Activated CD4-positive, alpha-beta T cell treated with anti-CD3 and anti-CD28 coated beads, Interleukin-2, amount 50 U/mL, for 4 hours (primary cell): ENCODE measurements around the gene ACTBL2.
"Not testable (repeated sequence)": the region's sequence is repeated elsewhere in the genome, so short reads cannot be mapped to it uniquely, and the experiment has no call there.

ENCODE experiments used
- DNase-seq, 2 experiments: peaks; one replicate each; pipeline ENCODE4 v3.0.0-alpha.2; 2020

The ACTBL2 gene

GRCh38 chr5:57482671-57483106 lies at the start of gene ACTBL2:
Gene ACTBL2, minus strand, starts transcription at chr5:57482811. Its CDS starts 104 bp downstream, at chr5:57482707.
- no peak for DNase-seq

DNA sequence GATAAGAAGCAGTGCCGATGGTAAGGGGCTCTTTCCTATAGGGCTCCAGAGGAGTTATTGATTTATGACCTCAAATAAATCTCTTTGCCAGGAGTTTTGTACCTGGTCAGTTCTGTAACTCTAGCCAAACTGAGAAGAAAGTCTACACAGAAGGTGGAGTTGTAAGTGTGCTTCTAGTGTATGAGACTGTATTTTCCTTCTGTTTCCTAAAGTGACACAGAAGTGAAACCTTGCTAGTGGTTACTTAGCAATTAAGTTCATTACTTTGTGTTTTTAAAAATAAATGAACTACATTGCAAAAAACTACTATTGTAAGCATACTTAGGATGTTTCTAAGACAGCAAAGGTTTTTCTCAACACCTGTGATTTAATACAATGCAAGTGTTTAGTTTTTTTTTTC lies 48.7 kb upstream of the ACTBL2 start:
- no peak for DNase-seq

- DNase-seq: no peak
Measured at GRCh38 chr5:57529864-57530263, 47.3 kb upstream of the ACTBL2 start.

- DNase-seq: no peak
Measured at GRCh38 chr5:57527870-57528269, 45.3 kb upstream of the ACTBL2 start.

DNA sequence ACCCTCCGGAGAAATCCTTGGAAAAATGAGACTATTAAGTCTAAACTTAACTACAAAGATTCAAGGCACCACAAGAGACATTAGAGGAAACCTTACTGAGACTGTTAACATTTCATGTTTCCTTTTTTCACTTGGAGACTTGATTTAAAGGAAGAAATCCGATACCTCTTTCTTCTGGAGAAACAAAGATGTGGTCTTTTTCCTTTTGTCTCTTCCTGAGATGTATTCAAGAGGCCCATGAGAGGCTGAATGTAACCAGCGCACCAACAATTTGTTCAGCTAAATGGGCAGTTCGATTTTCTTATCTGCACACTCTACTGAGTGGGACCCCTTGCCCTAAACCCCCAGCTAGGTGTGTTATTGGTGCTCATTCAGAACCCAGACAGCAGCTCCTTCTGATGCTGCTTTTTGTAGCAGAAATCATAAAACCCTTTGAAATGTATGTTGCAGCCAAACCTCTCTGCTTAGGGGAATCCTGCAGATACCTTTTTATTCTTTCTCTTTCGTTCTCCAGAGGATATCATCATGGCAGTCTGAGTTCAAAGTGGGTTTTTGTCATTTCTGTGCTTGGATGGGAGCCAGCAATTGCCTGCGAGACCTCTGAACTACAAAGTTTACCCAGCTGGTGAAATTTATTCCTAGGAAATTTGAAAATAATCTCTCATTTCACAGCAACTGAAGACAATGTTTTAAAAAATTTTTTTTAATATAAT lies 41.9 kb upstream of the ACTBL2 start:
- DNase-seq: no peak

GRCh38 chr5:57522477-57522876 lies 39.9 kb upstream of the ACTBL2 start:
- DNase-seq: not testable (repeated sequence)

- DNase-seq: not testable (repeated sequence)
Measured at GRCh38 chr5:57518415-57518814, 35.8 kb upstream of the ACTBL2 start.

DNA sequence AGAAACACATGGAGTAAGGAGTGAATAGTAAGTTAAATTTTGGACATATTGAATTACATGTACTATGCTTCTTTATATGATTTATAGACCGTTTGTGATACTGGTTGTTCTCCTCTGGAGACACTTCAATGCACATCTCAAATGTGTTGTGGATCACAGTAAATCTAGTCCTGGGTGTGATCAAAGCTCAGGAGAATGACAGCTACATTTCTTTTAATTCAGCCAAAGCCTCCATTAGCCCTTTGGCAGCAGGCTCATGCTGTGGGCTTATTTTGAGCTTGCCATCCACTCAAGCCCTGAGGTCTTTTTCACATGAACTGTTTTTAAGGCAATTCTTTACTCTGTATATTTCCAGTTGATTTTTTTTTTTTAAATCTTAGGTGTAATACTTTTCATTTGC lies 34.6 kb upstream of the ACTBL2 start:
- DNase-seq: no peak

DNA sequence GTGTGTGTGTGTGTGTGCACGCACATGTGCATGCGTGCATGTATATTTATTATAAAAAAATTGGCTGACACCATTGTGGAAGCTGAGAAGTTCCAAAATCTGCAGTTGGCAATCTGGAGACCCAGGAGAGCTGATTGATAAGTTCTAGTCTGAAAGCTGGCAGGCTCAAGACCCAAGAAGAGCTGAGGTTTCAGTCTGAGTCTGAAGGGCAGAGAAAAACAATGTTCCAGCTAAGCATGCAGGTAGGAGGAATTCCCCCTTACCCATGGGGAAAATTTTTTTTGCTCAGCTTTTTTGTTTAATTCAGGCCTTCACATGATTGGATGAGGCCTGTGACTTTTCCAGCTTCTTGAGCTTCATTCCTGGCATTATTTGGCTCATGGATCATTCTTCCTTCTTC lies 31.2 kb upstream of the ACTBL2 start:
- no peak for DNase-seq

GRCh38 chr5:57511321-57511720 lies 28.7 kb upstream of the ACTBL2 start:
- no peak for DNase-seq

DNA sequence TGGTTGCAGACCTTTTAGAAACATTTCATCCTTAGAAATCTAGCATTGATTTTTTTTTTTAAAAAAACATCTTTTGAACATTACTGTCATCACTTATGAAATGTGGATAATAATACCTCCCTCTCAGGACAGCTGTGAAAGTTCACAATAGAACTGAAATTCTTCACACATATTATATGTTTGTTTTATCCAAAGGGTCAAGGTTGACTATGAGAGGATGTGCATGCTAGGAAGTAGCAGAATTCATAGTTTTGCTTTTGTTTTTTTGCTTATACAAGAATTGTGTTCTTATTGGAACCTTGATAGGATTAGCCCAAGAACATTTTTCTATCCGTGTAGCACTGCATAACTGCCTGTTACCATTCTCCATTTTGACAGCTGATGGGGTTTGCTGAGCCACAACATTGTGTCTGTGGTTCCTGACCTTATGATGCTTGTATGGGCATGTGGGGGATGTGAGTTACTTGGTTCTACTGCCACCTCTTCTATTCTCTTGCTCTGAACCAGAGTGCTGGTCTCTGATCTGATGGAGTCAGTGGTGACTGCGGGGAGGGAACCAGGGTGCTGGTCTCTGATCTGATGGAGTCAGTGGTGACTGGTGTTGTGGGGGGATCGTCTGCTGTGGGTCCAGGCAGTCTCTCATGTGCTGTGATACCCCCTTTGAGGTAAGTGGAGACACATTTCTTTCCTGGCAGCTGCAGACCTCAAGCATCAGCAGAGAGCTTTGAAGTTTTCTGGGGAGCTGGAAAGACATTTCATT lies 27.1 kb upstream of the ACTBL2 start:
- no peak for DNase-seq

- no peak for DNase-seq
Measured at GRCh38 chr5:57508211-57508610, 25.6 kb upstream of the ACTBL2 start.

- no peak for DNase-seq
Measured at GRCh38 chr5:57505272-57506200, 22.9 kb upstream of the ACTBL2 start.

- DNase-seq: no peak
Measured at GRCh38 chr5:57504357-57504756, 21.7 kb upstream of the ACTBL2 start.

DNA sequence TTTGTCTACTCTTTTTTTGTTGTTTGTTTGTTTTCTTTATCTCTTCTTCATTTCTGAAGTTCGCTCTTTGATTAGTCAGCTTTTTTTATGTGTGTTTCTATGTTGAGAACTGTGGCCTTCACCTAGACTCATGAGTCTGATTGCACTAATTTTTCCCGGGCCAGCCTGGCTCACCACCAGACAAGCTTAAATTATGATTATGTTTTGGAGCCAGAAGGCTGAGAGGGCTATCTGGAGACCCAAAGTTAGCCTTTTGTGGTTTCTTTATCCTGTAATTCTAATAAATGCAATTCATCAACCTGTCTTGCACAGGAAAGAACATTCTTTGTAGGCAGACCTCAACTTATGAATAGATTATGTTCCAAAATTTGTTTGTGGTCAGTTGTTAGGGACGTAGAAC lies 20.8 kb upstream of the ACTBL2 start:
- DNase-seq: no peak

DNA sequence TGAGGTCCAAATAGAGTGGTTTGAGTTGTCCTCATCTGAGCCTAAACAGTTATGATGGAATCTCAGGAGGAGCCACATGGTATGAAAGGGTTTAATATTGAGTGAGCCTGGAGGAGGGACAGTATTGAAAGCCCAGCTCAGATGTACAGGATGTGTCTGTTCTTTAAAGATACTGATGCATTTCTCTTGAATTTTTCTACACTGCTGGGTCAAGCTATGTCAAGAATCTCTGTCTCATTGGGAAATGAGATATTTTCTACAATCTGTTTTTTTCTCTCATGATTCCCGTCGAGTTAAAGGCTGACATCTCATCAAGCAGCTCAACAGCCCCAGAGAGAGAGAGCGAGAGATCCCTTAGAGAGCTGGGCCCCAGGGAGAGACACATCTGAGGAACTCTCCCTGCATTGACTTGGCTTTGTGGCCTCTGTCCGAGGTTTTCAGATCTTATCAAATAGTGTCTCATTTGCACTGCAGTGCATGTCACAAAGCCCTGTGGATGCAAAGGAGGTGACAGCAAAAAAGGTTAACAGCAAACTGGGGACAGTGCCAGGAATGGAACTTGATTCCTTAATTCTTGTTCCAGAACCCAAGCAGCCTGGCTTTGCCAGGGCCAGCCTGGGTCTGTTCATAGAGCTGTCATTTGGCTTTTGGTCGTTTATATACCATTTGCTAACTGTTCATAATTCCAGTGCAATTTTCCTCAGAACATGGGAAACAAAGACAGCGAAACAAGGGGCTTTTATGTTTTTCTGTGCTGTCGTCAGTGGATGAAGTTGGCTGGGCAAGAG lies 19.0 kb upstream of the ACTBL2 start:
- DNase-seq: no peak

DNA sequence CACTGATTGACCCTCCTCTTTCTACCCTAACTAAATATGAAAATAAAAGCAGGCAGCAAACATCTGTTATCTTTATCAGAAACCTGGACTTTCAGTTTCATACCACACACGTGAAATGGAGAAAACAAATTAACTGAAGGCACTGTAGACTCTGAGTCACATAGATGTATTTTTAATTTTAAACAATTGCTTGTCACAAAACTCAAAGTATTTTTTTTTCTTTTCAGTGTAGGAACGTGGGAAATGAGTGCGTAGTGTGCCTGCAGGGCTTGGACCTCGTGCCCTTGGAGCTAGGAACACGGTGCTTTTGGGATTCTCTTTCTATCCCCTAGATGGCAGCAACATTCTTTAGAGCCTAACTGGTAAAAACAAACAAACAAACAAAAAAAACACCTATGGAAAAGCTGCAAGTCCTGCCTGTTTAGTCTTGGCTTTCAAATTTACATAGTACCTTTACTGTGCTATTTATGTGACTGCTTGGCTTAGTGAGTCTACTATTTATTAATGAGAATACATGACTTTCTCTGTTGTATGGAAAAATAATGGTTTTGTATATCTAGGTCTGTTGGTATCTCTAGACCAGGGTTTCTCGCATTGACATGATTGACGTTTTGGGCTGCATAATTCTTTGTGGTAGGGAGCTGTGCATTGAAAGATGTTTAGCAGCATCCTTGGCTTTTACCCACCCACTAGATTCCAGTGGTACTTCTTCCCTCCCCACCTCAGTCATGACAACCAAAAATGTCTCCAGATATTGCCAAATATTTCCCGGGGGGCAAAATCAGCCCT lies 16.8 kb upstream of the ACTBL2 start:
- DNase-seq: no peak

- DNase-seq: no peak
Measured at GRCh38 chr5:57497733-57498132, 15.1 kb upstream of the ACTBL2 start.

GRCh38 chr5:57495285-57496086 lies 12.9 kb upstream of the ACTBL2 start:
- DNase-seq: no peak
